HG03139 (cell line): Measurements from ENCODE around the gene FBXL2.
"Not testable (repeated sequence)": the region's sequence is repeated elsewhere in the genome, so short reads cannot be mapped to it uniquely, and the experiment has no call there.

ENCODE experiments used
- ATAC-seq: cut with Tn5 transposase; IDR thresholded peaks from one replicate; pipeline ENCODE4 v1.9.1; 2021; ENCODE audit not compliant: unreplicated experiment

FBXL2 gene

GRCh38 chr3:33426630-33427317 lies 149.5 kb downstream of the FBXL2 start:
- no peak for ATAC-seq

GRCh38 chr3:33428734-33429133 lies 151.5 kb downstream of the FBXL2 start:
- no peak for ATAC-seq

- ATAC-seq, result not testable (repeated sequence)
Measured at GRCh38 chr3:33429306-33429705, 152.1 kb downstream of the FBXL2 start.

- no peak for ATAC-seq
Measured at GRCh38 chr3:33430061-33430460, 152.8 kb downstream of the FBXL2 start.

- ATAC-seq, result no peak
Measured at GRCh38 chr3:33430571-33430970, 153.3 kb downstream of the FBXL2 start.

- ATAC-seq, result no peak
Measured at GRCh38 chr3:33433843-33434242, 156.6 kb downstream of the FBXL2 start.
